Measurements from ENCODE around the gene STXBP1.
"Not testable (repeated sequence)": the region's sequence is repeated elsewhere in the genome, so short reads cannot be mapped to it uniquely, and the experiment has no call there.

STXBP1 gene

GRCh38 chr9:127611899-127612790 lies at the start of gene STXBP1:
Gene STXBP1 (plus strand): TSS chr9:127612277. CDS start chr9:127612404, 127 bp downstream.
- peak; percentile 65 for DNase-seq

GRCh38 chr9:127562279-127562796 lies 49.7 kb upstream of the STXBP1 start:
- DNase-seq: no peak

- no peak for DNase-seq
These were observed 49.2 kb upstream of the STXBP1 start for GRCh38 chr9:127562841-127563401.

GRCh38 chr9:127563579-127563978 lies 48.5 kb upstream of the STXBP1 start:
- DNase-seq: no peak

GRCh38 chr9:127565231-127565630 lies 46.8 kb upstream of the STXBP1 start:
- DNase-seq: no peak

GRCh38 chr9:127566351-127567001 lies 45.6 kb upstream of the STXBP1 start:
- no peak for DNase-seq

- no peak for DNase-seq
These were observed 44.9 kb upstream of the STXBP1 start for GRCh38 chr9:127567035-127567729.

- DNase-seq: no peak
These were observed 44.1 kb upstream of the STXBP1 start for GRCh38 chr9:127567730-127568617.

GRCh38 chr9:127568618-127568970 lies 43.5 kb upstream of the STXBP1 start:
- no peak for DNase-seq

- DNase-seq: peak; percentile 27
These were observed 42.8 kb upstream of the STXBP1 start for GRCh38 chr9:127568971-127569885.

- DNase-seq: no peak
These were observed 42.1 kb upstream of the STXBP1 start for GRCh38 chr9:127569886-127570401.

- DNase-seq: no peak
These were observed 41.5 kb upstream of the STXBP1 start for GRCh38 chr9:127570533-127571111.

GRCh38 chr9:127571971-127572370 lies 40.1 kb upstream of the STXBP1 start:
- DNase-seq: no peak

- DNase-seq: no peak
These were observed 38.9 kb upstream of the STXBP1 start for GRCh38 chr9:127572961-127573721.

- DNase-seq: no peak
These were observed 37.7 kb upstream of the STXBP1 start for GRCh38 chr9:127574072-127574993.

- no peak for DNase-seq
These were observed 36.0 kb upstream of the STXBP1 start for GRCh38 chr9:127575875-127576778.

- DNase-seq: not testable (repeated sequence)
These were observed 34.9 kb upstream of the STXBP1 start for GRCh38 chr9:127577194-127577593.
